ENCODE measurements around the gene SKI.

The SKI gene

DNA sequence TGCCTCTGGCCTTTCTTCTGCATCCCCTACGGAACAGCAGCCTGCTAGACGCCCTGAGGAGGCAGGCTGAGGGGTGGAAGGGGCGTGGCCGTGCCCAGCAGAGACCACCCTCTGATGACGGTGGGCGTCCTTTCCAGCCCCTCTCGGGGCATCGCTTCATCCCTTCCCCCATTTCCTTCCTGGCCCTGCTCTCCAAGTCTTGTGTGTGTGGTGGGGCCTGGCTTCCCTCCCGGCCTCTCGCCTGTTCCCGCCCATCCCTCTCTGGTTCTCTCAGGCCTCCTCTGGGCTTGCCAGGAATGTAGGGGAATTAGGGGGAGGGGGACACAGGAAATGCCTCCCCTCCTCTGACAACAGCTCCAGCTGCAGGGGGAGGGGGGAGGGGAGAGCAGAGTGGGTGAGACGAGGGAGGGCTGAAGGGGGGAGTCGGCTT is 51.1 kb downstream of the SKI start:
- no peak for DNase-seq

- no peak for DNase-seq
Observed at GRCh38 chr1:2279817-2280216, 51.7 kb downstream of the SKI start.

GRCh38 chr1:2282556-2283270 is 54.6 kb downstream of the SKI start:
- no peak for DNase-seq

- no peak for DNase-seq
Observed at GRCh38 chr1:2283371-2283990, 55.4 kb downstream of the SKI start.

- DNase-seq, result no peak
Observed at GRCh38 chr1:2283991-2284895, 56.1 kb downstream of the SKI start.

DNA sequence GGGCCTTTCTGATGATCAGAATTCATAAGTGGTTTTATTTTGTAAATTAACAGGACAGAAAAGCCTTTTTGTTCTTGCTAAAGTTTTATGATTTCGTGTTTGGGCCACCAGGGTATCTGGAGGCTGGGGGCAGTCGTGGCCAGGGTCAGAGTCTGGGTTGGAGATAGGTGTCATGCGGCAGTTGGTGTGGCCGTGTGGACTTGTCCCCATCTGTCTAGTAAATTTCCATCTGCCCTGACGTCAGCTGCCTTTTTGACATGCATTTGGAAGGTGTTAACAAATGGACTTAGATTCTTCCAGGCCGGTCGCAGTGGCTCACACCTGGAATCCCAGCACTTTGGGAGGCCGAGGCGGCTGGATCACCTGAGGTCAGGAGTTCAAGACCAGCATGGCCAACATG is 56.8 kb downstream of the SKI start:
- DNase-seq, result no peak

DNA sequence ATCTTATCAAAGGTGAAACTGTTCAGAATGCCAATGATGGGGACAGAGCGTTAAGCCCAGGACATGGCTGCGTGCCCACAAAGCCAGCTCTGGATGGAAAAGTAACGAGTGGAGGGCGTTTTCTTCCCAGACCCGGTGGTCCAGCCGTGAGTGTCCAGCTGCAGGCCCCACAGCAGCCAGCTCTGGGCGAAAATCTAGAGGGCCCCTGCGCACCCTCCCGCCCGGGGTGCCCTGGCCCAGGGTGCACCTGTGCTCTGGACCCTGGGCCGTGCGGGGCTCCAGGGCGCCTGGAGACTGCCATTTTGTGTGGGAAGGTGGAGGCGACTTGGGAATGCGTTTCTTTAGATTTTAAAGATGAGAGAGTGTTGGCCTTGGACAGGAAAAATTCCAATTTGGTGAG is 58.8 kb downstream of the SKI start:
- no peak for DNase-seq

GRCh38 chr1:2287649-2288048 is 59.5 kb downstream of the SKI start:
- no peak for DNase-seq

DNA sequence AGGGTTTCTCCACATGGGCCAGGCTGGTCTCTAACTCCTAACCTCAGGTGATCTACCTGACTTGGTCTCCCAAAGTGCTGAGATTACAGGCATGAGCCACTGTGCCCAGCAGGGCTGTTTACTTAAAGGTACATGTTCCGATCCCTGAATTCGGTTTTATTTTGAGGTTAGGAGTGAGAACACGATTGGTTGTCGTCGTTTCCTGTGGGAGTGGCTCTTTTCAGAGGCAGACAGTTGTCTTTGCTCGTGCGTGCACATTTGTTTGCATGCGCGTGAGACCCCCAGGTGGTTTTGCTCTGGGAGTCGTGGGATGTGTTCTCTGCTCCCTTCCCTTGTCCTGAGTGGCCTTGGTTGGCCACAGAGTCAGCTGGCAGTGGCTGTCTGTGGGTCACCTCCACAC is 60.2 kb downstream of the SKI start:
- DNase-seq, result no peak

- no peak for DNase-seq
Observed at GRCh38 chr1:2288816-2289536, 60.9 kb downstream of the SKI start.

- DNase-seq, result no peak
Observed at GRCh38 chr1:2289607-2290006, 61.5 kb downstream of the SKI start.

DNA sequence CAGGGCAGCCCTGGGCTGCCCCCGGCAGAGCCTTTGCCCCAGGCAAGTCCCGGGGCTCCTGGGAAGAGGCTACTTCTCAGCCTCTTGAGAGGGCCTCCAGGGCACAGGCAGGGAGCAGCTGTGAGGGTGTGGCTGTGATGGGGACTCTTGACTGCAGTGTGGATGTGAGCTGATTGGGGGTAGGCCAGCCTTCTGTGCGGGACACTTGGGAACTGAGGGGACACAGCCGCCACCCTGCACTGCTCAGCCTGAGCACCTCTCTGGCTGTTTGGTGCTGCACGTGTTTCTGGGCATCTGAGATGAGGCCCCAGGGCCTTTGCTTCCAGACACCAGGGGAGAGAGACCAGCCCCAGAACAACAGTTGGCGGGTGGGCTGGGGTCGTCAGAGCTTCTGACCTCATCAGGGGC is 62.1 kb downstream of the SKI start:
- DNase-seq, result no peak

- DNase-seq, result peak; percentile 94 to 97
Observed at GRCh38 chr1:2290595-2291510, 62.7 kb downstream of the SKI start.

DNA sequence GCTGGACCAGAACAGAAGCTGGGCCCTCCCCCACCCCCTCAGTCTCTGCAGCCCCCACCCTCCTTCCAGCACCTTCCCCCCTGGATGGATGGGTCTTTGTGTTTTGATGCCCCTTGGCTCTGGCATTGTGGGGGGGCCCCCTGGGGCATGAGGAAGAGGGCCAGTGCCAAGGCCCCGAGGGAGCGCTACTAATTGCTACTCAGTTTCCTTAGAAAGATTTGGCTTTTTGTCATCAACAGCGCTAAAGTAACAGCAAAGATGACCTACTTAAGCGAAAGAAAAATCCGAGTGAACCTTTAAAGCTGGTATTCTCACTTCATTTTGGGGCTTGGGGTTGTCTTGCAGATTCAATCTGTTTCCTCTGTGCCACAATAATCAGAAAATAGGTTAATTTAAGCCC is 63.5 kb downstream of the SKI start:
- no peak for DNase-seq

GRCh38 chr1:2292725-2293450 is 64.8 kb downstream of the SKI start:
- no peak for DNase-seq

DNA sequence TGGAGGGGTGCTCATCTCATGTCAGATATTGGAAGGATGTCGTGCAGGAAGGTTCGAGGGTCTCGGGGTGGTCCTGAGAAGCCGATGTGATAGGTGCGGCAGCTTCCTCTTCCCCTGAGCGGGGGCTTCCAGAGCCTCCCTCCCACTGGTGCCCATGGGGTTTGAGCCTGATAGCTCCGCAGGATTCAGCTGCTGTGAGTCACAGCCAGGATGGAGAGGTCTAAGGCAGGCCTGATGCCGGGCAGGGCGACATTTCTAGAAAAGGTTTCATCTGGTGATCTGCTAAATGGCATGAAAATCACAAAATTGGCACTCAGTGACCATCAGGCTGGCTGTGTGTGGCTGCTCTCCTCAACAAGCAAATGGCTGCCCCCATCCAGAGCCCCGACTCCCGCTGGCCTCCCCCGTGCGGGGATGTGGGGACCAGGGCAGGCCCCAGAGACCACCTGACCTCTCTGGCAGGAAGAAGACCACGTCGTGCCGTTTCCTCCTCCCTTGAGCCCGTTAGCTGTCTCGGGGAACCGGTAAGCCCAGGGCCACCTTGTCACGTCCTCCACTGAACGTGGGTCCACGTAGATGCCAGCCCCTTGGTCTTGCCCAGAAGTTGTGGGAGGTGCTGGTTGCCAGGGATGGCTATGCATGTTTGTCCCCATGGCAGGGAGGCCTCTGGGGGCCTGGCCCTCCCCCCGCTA is 66.1 kb downstream of the SKI start:
- no peak for DNase-seq

- no peak for DNase-seq
Observed at GRCh38 chr1:2294725-2295078, 66.6 kb downstream of the SKI start.

GRCh38 chr1:2295526-2295925 is 67.4 kb downstream of the SKI start:
- no peak for DNase-seq

DNA sequence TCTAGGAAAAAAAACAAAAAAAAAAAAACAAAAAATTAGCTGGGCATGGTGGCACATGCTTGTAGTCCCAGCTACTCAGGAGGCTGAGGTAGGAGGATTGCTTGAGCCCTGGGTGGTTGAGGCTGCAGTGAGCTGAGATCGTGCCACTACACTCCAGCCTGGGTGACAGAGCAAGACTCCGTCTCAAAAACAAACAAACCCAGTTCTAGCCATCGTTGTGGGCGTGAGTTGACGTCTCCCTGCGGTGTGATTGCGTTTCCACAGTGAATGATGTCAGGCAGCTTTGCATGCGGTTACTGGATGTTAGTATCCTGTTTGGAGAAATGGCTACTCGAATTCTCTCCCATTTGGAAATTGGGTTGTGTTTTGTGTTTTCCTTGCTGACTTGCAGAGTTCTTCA is 68.1 kb downstream of the SKI start:
- peak; percentile 51 to 66 for DNase-seq

DNA sequence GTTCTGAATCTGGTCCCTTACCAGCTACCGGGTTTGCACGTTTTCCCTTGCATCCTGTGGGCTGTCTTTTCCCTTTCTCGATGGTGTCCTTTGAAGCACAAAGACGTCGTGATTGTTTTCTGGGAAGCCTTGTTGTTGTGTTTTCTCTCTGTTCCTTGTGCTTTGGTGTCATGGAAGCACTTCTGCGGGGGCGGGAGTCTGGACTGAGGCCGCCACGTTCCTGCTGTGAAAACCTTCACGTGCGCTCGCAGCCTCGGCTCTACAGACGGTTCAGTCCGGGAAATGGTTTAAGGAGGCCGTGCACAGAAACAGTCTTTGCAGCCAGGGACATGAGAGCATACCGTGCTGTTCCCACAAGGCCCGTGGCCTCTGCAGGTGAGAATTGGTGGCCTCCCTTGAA is 68.5 kb downstream of the SKI start:
- no peak for DNase-seq
